AG09319 (cell line): ENCODE results near the gene AFG3L2.
"Not testable (repeated sequence)": the region's sequence is repeated elsewhere in the genome, so short reads cannot be mapped to it uniquely, and the experiment has no call there.

Experiments used
- DNase-seq: peaks from one replicate; pipeline ENCODE4 v3.0.0-alpha.2; 2010; ENCODE audit warnings: low read depth; ENCODE audit errors: extremely low read depth
- TF ChIP-seq, protein P1 (sequence below): IDR thresholded peaks from 2 replicates; pipeline ENCODE4 v1.5.1; 2011; ENCODE audit warnings: low read depth, mild to moderate bottlenecking, inconsistent platforms, low read length, moderate library complexity

Gene AFG3L2

GRCh38 chr18:12394428-12394827 is 17.4 kb upstream of the AFG3L2 start:
- TF ChIP-seq, protein P1, sequence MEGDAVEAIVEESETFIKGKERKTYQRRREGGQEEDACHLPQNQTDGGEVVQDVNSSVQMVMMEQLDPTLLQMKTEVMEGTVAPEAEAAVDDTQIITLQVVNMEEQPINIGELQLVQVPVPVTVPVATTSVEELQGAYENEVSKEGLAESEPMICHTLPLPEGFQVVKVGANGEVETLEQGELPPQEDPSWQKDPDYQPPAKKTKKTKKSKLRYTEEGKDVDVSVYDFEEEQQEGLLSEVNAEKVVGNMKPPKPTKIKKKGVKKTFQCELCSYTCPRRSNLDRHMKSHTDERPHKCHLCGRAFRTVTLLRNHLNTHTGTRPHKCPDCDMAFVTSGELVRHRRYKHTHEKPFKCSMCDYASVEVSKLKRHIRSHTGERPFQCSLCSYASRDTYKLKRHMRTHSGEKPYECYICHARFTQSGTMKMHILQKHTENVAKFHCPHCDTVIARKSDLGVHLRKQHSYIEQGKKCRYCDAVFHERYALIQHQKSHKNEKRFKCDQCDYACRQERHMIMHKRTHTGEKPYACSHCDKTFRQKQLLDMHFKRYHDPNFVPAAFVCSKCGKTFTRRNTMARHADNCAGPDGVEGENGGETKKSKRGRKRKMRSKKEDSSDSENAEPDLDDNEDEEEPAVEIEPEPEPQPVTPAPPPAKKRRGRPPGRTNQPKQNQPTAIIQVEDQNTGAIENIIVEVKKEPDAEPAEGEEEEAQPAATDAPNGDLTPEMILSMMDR, result peak; percentile 31
- no peak for DNase-seq

- TF ChIP-seq, protein P1, result no peak
- DNase-seq, result no peak
These were observed 17.0 kb upstream of the AFG3L2 start for GRCh38 chr18:12393998-12394397.

DNA sequence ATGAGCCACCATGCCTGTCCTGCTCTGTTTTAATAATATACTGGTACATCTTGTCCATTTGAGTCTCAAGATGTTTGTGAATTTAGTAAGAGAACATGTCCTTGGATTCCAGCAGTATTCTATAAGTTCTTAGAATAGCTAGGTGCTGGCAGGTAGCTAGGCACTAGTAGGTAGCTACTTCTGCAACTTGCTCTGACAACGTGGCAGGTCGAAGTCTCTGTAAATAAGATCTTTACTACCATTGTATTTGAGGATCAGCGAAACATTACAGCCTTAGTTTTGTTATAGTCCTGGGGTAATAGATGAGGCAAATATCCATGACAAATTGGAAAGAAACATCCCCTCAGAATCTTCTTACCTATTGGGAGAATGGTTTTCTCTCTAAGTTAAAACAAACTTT is 16.5 kb upstream of the AFG3L2 start:
- TF ChIP-seq, protein P1, result no peak
- DNase-seq, result no peak

DNA sequence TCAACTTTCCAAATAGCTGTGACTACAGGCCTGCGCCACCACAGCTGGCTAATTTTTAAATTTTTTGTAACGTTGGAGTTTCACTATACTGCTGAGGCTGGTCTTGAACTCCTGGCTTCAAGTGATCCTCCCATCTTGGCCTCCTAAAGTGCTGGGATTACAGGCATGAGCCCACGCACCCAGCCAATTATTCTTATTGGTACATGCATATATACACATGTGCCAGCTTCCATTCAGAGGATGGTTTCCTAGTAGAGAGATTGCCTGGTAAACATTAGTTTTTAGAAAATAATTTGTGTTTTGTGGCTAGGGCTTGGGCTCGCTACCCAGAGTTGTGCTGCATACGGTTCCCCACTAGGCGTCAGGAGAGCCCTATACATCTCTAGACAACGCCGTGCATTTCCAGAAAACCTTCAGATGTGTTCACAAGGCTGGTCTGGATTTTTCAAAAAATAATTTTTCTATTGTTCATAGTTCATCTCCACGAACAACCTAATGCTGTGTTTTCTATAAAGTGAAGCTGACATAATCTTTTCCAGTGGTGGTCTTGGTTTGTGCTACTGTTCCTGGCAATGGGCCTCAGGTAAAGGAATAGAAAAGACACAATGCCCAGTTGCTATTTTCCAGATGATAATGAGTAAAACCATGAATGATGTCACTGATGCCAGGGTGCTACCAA is 14.6 kb upstream of the AFG3L2 start:
- TF ChIP-seq, protein P1, result peak; percentile 99

DNA sequence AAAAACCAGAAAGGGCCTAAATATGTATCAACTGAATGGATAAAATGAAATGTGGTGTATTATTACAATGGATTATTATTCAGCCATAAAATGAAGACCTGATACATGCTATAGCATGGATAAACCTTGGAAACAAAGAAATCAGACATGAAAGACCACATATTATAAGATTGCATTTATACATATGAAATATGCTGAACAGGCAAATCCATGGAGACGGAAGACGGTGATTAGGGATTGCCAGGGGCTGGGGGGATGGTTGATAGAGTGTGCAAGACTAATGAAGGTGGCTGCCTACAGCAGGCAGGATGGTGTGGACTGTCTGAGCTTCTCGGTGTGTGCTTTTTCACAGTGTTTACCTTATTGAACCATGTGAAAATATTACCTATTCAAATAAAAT is 11.4 kb upstream of the AFG3L2 start:
- TF ChIP-seq, protein P1, result no peak

More for the DNA sequence above, 14.6 kb upstream of the AFG3L2 start:
- peak; percentile 34 for DNase-seq

DNA sequence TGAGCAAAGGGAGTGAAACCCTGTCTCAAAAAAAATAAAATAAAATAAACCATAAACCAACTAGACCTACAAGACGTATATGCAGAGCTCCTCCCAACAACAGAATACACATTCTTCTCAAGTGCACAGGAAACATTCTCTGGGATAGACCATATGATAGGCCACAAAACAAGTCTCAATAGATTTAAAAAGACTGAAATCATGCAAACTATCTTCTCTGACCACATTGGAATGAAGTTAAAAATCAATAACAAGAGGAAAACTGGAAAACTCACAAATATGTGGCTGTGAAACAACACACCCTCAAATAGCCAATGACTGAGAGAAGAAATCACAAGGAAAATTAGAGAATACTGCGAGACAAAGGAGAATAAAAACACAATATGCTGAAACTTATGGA is 7.2 kb upstream of the AFG3L2 start:
- DNase-seq, result no peak
- TF ChIP-seq, protein P1, result no peak

More for the DNA sequence above, 11.4 kb upstream of the AFG3L2 start:
- DNase-seq, result no peak

DNA sequence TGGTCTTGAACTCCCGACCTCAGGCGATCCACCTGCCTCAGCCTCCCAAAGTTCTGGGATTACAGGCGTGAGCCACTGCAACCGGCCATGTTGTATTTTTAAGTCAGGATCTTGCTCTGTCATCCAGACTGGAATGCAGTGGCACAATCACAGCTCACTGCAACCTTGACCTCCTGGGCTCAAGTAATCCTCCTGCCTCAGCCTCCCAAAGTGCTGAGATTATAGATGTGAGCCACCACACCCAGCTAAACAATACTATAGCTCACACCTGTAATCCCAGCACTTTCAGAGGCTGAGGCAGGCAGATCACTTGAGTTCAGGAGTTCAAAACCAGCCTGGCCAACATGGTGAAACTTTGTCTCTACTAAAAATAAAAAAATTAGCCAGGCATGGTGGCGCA is 6.7 kb upstream of the AFG3L2 start:
- DNase-seq, result not testable (repeated sequence)

GRCh38 chr18:12382221-12382814 is 5.3 kb upstream of the AFG3L2 start:
- not testable (repeated sequence) for DNase-seq

DNA sequence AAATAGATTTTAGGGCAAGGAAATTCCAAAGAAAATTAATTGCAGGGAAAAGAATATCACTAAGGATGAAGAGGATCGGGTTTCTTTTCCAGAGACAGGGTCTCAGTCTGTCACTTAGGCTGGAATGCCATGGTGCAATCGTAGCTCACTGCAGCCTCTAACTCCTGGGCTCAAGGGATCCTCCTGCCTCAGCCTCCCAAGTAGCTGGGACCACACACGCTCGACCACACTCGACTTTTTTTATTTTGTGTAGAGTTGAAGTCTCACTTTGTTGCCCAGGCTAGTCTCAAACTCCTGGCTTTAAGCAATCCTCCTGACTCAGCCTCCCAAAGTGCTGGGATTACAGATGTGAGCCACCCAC is 1.2 kb upstream of the AFG3L2 start:
- not testable (repeated sequence) for DNase-seq
